ENCODE data around the gene MYO1G.

The MYO1G gene

GRCh38 chr7:44930921-44931320, 47.9 kb downstream of the MYO1G start:
- DNase-seq: no peak

GRCh38 chr7:44922351-44922694, 56.5 kb downstream of the MYO1G start:
- no peak for DNase-seq

- peak; percentile 82 for DNase-seq
Observed at GRCh38 chr7:44921607-44922350, 57.0 kb downstream of the MYO1G start.

- no peak for DNase-seq
Observed at GRCh38 chr7:44920119-44920518, 58.7 kb downstream of the MYO1G start.

GRCh38 chr7:44918029-44918428, 60.8 kb downstream of the MYO1G start:
- DNase-seq: no peak

- DNase-seq: no peak
Observed at GRCh38 chr7:44917465-44917864, 61.4 kb downstream of the MYO1G start.

- no peak for DNase-seq
Observed at GRCh38 chr7:44914992-44915607, 63.7 kb downstream of the MYO1G start.

- DNase-seq: peak; percentile 65
Observed at GRCh38 chr7:44912775-44913347, 66.0 kb downstream of the MYO1G start.
